IMR-90 (cell line): Measurements from ENCODE around the gene TLR1. TPM values are rescaled to one million over a fixed set of nuclear protein-coding genes. Genes with fewer than 3 reads are reported as not detected.

Experiments used
- ATAC-seq: fragments of 200-7000 bp; cut with Tn5 transposase; 2 replicates; pipeline ENCODE4 v1.9.1; 2020; ENCODE audit warnings: low read depth, mild to moderate bottlenecking, moderate library complexity
- BruUV-seq: library from RNA; stranded (reverse); fragments of 400-500 nt; replicated peaks from 2 replicates; lab custom pipeline; 2021; lab: Mats Ljungman, UMichigan
- CTCF ChIA-PET: fragments of 300-600 bp; formaldehyde crosslinking; extraction: SDS; loops from one replicate; lab custom pipeline; 2021; ENCODE audit warnings: antibody characterized with exemption; lab: Yijun Ruan, JAX
- POLR2A ChIA-PET: fragments of 300-600 bp; sonication (Branson Sonifier 250); formaldehyde crosslinking; loops from one replicate; lab custom pipeline; 2022; ENCODE audit warnings: antibody characterized with exemption; ENCODE audit not compliant: unreplicated experiment; lab: Charles Lee
- DNase-seq: peaks from one replicate; pipeline ENCODE4 v3.0.0; 2013
- H2AFZ ChIP-seq: replicated peaks from 2 replicates; pipeline ENCODE3; 2013; ENCODE audit warnings: low read length, mild to moderate bottlenecking; ENCODE audit not compliant: poor library complexity
- H2AK5ac ChIP-seq: 2 replicates; pipeline ENCODE4 v1.6.1; 2013; ENCODE audit warnings: low read depth, low read length, inconsistent platforms
- H2AK9ac ChIP-seq: replicated peaks from 2 replicates; pipeline ENCODE3; 2013; ENCODE audit warnings: mild to moderate bottlenecking, low read depth, low read length, moderate library complexity; ENCODE audit not compliant: poor library complexity
- H2BK120ac ChIP-seq: 2 replicates; pipeline ENCODE4 v1.6.1; 2013; ENCODE audit warnings: low read depth, low read length, inconsistent platforms
- H2BK15ac ChIP-seq: 3 replicates; pipeline ENCODE4 v1.6.1; 2013; ENCODE audit warnings: low read depth, low read length, inconsistent platforms
- H2BK20ac ChIP-seq: 2 replicates; pipeline ENCODE4 v1.6.1; 2013; ENCODE audit warnings: low read depth, mild to moderate bottlenecking, inconsistent platforms, low read length, moderate library complexity
- H2BK5ac ChIP-seq: 2 replicates; pipeline ENCODE4 v1.6.1; 2013; ENCODE audit warnings: mild to moderate bottlenecking, low read depth, low read length, inconsistent platforms; ENCODE audit not compliant: poor library complexity, severe bottlenecking
- H3K14ac ChIP-seq: replicated peaks from 2 replicates; pipeline ENCODE4 v1.6.1; 2013; ENCODE audit warnings: low read depth, low read length, inconsistent platforms
- H3K18ac ChIP-seq: 2 replicates; pipeline ENCODE4 v1.6.1; 2013; ENCODE audit warnings: low read depth, low read length, control low read depth
- H3K23ac ChIP-seq: 2 replicates; pipeline ENCODE4 v1.6.1; 2013; ENCODE audit warnings: low read depth, low read length, inconsistent platforms
- H3K27ac ChIP-seq: 2 replicates; pipeline ENCODE4 v1.5.1; 2013; ENCODE audit warnings: mild to moderate bottlenecking, control low read depth, low read length; ENCODE audit not compliant: insufficient read depth
- H3K27me3 ChIP-seq: 2 replicates; pipeline ENCODE4 v1.6.1; 2013; ENCODE audit warnings: low read length; ENCODE audit not compliant: control insufficient read depth, insufficient read depth
- H3K36me3 ChIP-seq: 2 replicates; pipeline ENCODE4 v1.6.1; 2013; ENCODE audit warnings: low read length, mixed read lengths; ENCODE audit not compliant: control insufficient read depth, insufficient read depth
- H3K4ac ChIP-seq: 2 replicates; pipeline ENCODE4 v1.6.1; 2013; ENCODE audit warnings: low read depth, low read length, inconsistent platforms
- H3K4me1 ChIP-seq: 2 replicates; pipeline ENCODE4 v1.6.1; 2013; ENCODE audit warnings: low read length, mixed read lengths; ENCODE audit not compliant: control insufficient read depth, insufficient read depth
- H3K4me2 ChIP-seq: 2 replicates; pipeline ENCODE4 v1.6.1; 2013; ENCODE audit warnings: low read depth, mild to moderate bottlenecking, control low read depth, low read length, moderate library complexity
- H3K4me3 ChIP-seq: 2 replicates; pipeline ENCODE4 v1.5.1; 2013; ENCODE audit warnings: low read depth, mild to moderate bottlenecking, control low read depth, low read length, moderate library complexity; ENCODE audit not compliant: insufficient read depth
- H3K56ac ChIP-seq: 2 replicates; pipeline ENCODE4 v1.6.1; 2013; ENCODE audit warnings: low read length, inconsistent platforms; ENCODE audit not compliant: insufficient read depth; ENCODE audit errors: extremely low read depth
- H3K79me1 ChIP-seq, 2 experiments: 2 replicates each; pipeline ENCODE4 v1.6.1; 2013; ENCODE audit warnings: low read length in 2 of 2, inconsistent platforms in 1 of 2, low read depth in 1 of 2
- H3K9ac ChIP-seq: 2 replicates; pipeline ENCODE4 v1.6.1; 2013; ENCODE audit warnings: low read depth, low read length, control low read depth
- H3K9me1 ChIP-seq: 2 replicates; pipeline ENCODE4 v1.6.1; 2013; ENCODE audit warnings: low read length, inconsistent platforms; ENCODE audit not compliant: insufficient read depth
- H3K9me3 ChIP-seq: 2 replicates; pipeline ENCODE4 v1.6.1; 2013; ENCODE audit warnings: low read length; ENCODE audit not compliant: control insufficient read depth, insufficient read depth
- H4K20me1 ChIP-seq: 2 replicates; pipeline ENCODE4 v1.6.1; 2013; ENCODE audit warnings: low read length, inconsistent platforms; ENCODE audit not compliant: insufficient read depth
- H4K5ac ChIP-seq: 2 replicates; pipeline ENCODE4 v1.6.1; 2013; ENCODE audit warnings: mild to moderate bottlenecking, low read depth, low read length, control low read depth
- H4K8ac ChIP-seq, 2 experiments: 2 replicates each; pipeline ENCODE4 v1.6.1; 2013; ENCODE audit warnings: low read depth in 2 of 2, low read length in 2 of 2, control low read depth in 1 of 2, inconsistent platforms in 1 of 2
- H4K91ac ChIP-seq: 2 replicates; pipeline ENCODE4 v1.6.1; 2013; ENCODE audit warnings: low read depth, low read length, inconsistent platforms; ENCODE audit not compliant: insufficient read depth
- CEBPB ChIP-seq: IDR thresholded peaks from 2 replicates; pipeline ENCODE4 v1.6.1; 2012; ENCODE audit warnings: low read depth, low read length, improper control_type of control experiment
- CHD1 ChIP-seq: IDR thresholded peaks from 2 replicates; pipeline ENCODE4 v1.6.1; 2012; ENCODE audit warnings: low read depth, low read length, improper control_type of control experiment
- MAFK ChIP-seq: IDR thresholded peaks from 2 replicates; pipeline ENCODE4 v1.6.1; 2012; ENCODE audit warnings: low read depth, low read length, improper control_type of control experiment
- MXI1 ChIP-seq: IDR thresholded peaks from 2 replicates; pipeline ENCODE4 v1.6.1; 2012; ENCODE audit warnings: low read depth, mild to moderate bottlenecking, low read length, moderate library complexity, borderline replicate concordance
- POLR2A ChIP-seq: IDR thresholded peaks from 2 replicates; pipeline ENCODE4 v1.6.1; 2012; ENCODE audit warnings: mild to moderate bottlenecking, low read depth, low read length
- RAD21 ChIP-seq: IDR thresholded peaks from 2 replicates; pipeline ENCODE4 v1.6.1; 2012; ENCODE audit warnings: low read length, improper control_type of control experiment
- RCOR1 ChIP-seq: IDR thresholded peaks from 2 replicates; pipeline ENCODE4 v1.6.1; 2012; ENCODE audit warnings: mild to moderate bottlenecking, low read length, improper control_type of control experiment; ENCODE audit not compliant: insufficient replicate concordance
- SMC3 ChIP-seq: fragments of 150-350 bp; IDR thresholded peaks from 2 replicates; pipeline ENCODE4 v1.6.1; 2016; ENCODE audit warnings: low read depth, mild to moderate bottlenecking, antibody characterized with exemption, low read length, moderate library complexity
- WGBS, 2 experiments: methylation state at CpG; one replicate each; pipeline versions ENCODE4 v1.1.5 to v1.1.7; 2013; ENCODE audit warnings: missing lambda C conversion rate in 2 of 2; ENCODE audit not compliant: insufficient read length in 1 of 2; ENCODE audit errors: extremely low coverage in 2 of 2; 5-methylcytosine and 5-hydroxymethylcytosine counted together
- dilution Hi-C: fragments of 300-500 bp; cut with HindIII; formaldehyde crosslinking; loops from one replicate; pipeline ENCODE4 v1.14.3; 2018; ENCODE audit warnings: low sequenced_read_pairs; ENCODE audit not compliant: unreplicated experiment
- in situ Hi-C: fragments of 300-500 bp; cut with MboI; formaldehyde crosslinking; loops from 3 replicates; pipeline ENCODE4 v1.14.3; 2019; ENCODE audit warnings: low sequenced_read_pairs, inconsistent platforms, mixed read lengths
- intact Hi-C: fragments of 100-400 bp; cut with micrococcal nuclease; formaldehyde crosslinking; loops from 2 replicates; pipeline ENCODE4 v1.10.0; 2022
- polyA plus RNA-seq, 3 experiments: library from polyadenylated mRNA; depleted of rRNA; stranded (reverse); fragments of >200 nt; gene quantifications; 2 replicates each; pipeline ENCODE4 v1.2.3, GENCODE V29; 2012; ENCODE audit warnings: low replicate concordance in 1 of 3
- total RNA-seq: library from RNA; depleted of rRNA; stranded (reverse); fragments of >200 nt; gene quantifications from 2 replicates; pipeline ENCODE4 v1.2.3, GENCODE V29; 2012
- TF ChIP-seq, protein P1 (sequence below): conservative IDR thresholded peaks from 2 replicates; pipeline ENCODE4 v1.5.1; 2012; ENCODE audit warnings: mild to moderate bottlenecking, low read depth, low read length, improper control_type of control experiment

Gene TLR1
- total and polyA plus RNA-seq, 2 of the 4 experiments (the other 2 are of a cell fraction) = 0.24 to 1.1 TPM

DNA sequence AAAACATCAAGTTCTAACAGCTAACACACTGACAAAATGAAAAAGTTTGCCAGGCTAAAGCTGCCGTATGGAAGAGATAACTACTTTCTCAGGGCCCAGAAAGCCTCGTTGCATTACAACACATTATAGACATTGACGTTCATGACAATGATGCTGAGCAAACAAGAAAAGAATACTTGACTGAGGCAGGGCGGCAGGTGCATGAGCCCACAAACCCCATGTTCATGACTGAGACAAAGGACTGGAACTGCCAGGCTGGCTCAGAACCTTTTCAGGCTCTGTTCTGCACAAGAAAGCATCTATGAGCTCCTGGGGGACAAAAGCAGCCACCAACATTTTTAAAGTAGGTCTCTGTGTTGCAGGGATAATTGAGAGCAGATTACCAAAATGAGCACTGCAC lies 38.4 kb upstream of the TLR1 start:
- intact Hi-C loops = no loop called here
- no peaks in the 10 kb centered on the region for H3K9me1 ChIP-seq
- in situ Hi-C loops = no loop called here
- no peak overlapping the region for H3K18ac ChIP-seq
- no peak overlapping the region for H2BK5ac ChIP-seq
- H4K91ac ChIP-seq = no peak overlapping the region; the same call in 1 of the 2 replicates
- H4K20me1 ChIP-seq = no peaks in the 10 kb centered on the region
- H2AK5ac ChIP-seq = no peak overlapping the region
- no peak for ATAC-seq
- no peak overlapping the region for H3K4ac ChIP-seq
- no peaks in the 10 kb centered on the region for H3K27me3 ChIP-seq
- H3K14ac ChIP-seq = no peak overlapping the region
- dilution Hi-C loops = no loop called here
- no peak overlapping the region for H2BK15ac ChIP-seq
- no peak for DNase-seq
- no peak overlapping the region for H3K27ac ChIP-seq
- no peak overlapping the region for H2BK120ac ChIP-seq
- H3K4me1 ChIP-seq = 0 out of 2 replicates have a peak, but pooled peaks cover 1% of the 10 kb centered on the region
- 76% methylated on average over 2 of the region's 4 CpGs; no CpG with 5 or more reads in 1 of the 2 experiments for WGBS, 2 experiments
- no peak overlapping the region for H3K9ac ChIP-seq
- no peak for TF ChIP-seq CEBPB
- no peak for TF ChIP-seq MXI1
- TF ChIP-seq MAFK = no peak
- no peak for TF ChIP-seq CHD1
- TF ChIP-seq, protein P1, sequence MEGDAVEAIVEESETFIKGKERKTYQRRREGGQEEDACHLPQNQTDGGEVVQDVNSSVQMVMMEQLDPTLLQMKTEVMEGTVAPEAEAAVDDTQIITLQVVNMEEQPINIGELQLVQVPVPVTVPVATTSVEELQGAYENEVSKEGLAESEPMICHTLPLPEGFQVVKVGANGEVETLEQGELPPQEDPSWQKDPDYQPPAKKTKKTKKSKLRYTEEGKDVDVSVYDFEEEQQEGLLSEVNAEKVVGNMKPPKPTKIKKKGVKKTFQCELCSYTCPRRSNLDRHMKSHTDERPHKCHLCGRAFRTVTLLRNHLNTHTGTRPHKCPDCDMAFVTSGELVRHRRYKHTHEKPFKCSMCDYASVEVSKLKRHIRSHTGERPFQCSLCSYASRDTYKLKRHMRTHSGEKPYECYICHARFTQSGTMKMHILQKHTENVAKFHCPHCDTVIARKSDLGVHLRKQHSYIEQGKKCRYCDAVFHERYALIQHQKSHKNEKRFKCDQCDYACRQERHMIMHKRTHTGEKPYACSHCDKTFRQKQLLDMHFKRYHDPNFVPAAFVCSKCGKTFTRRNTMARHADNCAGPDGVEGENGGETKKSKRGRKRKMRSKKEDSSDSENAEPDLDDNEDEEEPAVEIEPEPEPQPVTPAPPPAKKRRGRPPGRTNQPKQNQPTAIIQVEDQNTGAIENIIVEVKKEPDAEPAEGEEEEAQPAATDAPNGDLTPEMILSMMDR = no peak
- no peak for TF ChIP-seq POLR2A
- no peak for TF ChIP-seq RCOR1
- no peak for TF ChIP-seq RAD21
- no peak for TF ChIP-seq SMC3
- H2BK20ac ChIP-seq = no peak overlapping the region
- H3K36me3 ChIP-seq = no peaks in the 10 kb centered on the region
- H3K4me2 ChIP-seq = no peak overlapping the region
- H3K4me3 ChIP-seq = no peak overlapping the region
- H4K5ac ChIP-seq = no peak overlapping the region
- H2AFZ ChIP-seq = no peak overlapping the region
- H3K9me3 ChIP-seq = no peaks in the 10 kb centered on the region
- ChIA-PET CTCF (interaction anchor here (1.2 kb wide), 1 partner anchor 18 kb away, joined by 4 read pairs; no protein-coding TSS in a partner anchor), POLR2A (no interaction called here)
- no peaks in the 10 kb centered on the region for H3K79me1 ChIP-seq
- H3K56ac ChIP-seq = no peak overlapping the region
- H2AK9ac ChIP-seq = no peak overlapping the region
- BruUV-seq = no TSS peak
- no peak overlapping the region for H4K8ac ChIP-seq
- no peak overlapping the region; the same call in 1 of the 2 replicates for H3K23ac ChIP-seq
